Measurements from ENCODE around the gene PACRG. TPM values are rescaled to one million over a fixed set of nuclear protein-coding genes. Genes with fewer than 3 reads are reported as not detected.

The PACRG gene
- total and polyA plus RNA-seq, 8 donors = 1.5 to 6.8 (median 4.6) TPM

DNA sequence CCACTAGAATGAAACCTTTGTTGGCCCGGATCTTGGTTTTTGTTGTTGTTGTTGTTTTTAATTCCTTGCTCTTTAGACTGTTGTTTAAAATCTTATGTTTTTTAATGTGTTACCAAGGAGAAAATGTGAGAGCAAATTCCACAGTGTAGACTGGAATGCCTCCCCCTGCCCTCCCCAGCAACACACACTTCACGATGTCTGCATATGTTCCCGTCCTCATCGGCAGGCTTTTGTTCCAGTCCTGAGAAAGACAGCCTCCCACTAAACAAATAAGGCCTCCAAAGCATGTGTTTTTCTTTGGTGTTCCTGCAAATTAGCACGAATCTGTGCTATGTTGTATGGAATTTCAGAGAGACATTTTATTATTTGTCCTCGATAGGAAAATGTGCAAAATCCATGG lies 423.4 kb downstream of the PACRG start:
- TF ChIP-seq, protein P1, sequence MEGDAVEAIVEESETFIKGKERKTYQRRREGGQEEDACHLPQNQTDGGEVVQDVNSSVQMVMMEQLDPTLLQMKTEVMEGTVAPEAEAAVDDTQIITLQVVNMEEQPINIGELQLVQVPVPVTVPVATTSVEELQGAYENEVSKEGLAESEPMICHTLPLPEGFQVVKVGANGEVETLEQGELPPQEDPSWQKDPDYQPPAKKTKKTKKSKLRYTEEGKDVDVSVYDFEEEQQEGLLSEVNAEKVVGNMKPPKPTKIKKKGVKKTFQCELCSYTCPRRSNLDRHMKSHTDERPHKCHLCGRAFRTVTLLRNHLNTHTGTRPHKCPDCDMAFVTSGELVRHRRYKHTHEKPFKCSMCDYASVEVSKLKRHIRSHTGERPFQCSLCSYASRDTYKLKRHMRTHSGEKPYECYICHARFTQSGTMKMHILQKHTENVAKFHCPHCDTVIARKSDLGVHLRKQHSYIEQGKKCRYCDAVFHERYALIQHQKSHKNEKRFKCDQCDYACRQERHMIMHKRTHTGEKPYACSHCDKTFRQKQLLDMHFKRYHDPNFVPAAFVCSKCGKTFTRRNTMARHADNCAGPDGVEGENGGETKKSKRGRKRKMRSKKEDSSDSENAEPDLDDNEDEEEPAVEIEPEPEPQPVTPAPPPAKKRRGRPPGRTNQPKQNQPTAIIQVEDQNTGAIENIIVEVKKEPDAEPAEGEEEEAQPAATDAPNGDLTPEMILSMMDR (IDR thresholded peaks at IDR 0.05) = no peak
- DNase-seq (no peak), ATAC-seq (no peak)

DNA sequence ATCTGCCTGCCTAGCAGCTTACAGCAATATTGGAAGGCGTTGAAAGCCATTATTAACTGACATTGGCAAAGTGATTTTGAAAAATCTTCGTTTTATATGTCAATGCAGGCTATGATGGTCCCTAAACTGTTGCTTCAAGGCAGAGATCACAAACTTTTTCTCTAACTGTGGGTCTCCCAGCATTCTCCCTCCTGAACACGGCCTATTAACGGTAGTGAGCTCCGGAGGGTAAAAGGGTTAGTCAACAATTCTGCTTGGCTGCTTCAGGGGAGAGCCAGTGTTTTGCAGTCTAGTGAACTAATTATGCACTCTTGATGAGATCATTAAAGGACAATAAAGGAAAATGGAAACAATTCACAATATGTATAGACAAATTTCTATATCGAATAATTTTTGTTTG lies 424.9 kb downstream of the PACRG start:
- no peaks in the 10 kb centered on the region for H3K9me3 ChIP-seq
- TF ChIP-seq, protein P1 (IDR thresholded peaks at IDR 0.05) = no peak
- no peaks in the 10 kb centered on the region for H3K36me3 ChIP-seq
- peaks cover 0 to 9% of the 10 kb centered on the region in 2 donors for H3K27me3 ChIP-seq
- no peaks in the 10 kb centered on the region for H3K4me1 ChIP-seq
- intact Hi-C loops (cut with DNase I) = no loop called here
- ATAC-seq = no peak
- DNase-seq = no peak
- no peak overlapping the region for H3K4me3 ChIP-seq
- H3K27ac ChIP-seq = no peak overlapping the region

More for the DNA sequence above, 423.4 kb downstream of the PACRG start:
- intact Hi-C loops (cut with DNase I) = no loop called here
- H3K4me1 ChIP-seq = no peaks in the 10 kb centered on the region
- H3K4me3 ChIP-seq = no peak overlapping the region
- no peaks in the 10 kb centered on the region for H3K9me3 ChIP-seq
- no peak overlapping the region for H3K27ac ChIP-seq
- peaks cover 0 to 9% of the 10 kb centered on the region in 2 donors for H3K27me3 ChIP-seq
- no peaks in the 10 kb centered on the region for H3K36me3 ChIP-seq

DNA sequence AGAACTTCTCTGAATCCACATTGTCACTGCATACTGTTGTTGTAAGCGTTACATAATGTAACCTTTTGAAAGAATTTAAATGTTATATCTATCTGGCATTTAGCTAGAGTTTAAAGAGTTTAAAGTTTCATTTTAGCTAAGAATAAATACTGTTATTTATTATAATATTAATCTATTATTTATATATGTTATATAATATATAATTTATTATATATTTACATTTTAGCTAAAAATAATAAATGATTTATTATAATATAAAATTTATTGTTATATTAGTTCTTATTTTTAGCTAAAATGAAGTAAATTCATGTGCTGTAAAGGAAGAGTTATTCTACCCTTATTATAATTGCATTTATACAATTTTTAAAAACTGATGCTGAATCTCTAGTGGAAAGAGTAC lies 431.3 kb downstream of the PACRG start:
- Histone ChIP-seq H3K27me3 (no peaks in the 10 kb centered on the region), H3K27ac (no peak overlapping the region), H3K36me3 (no peaks in the 10 kb centered on the region), H3K9me3 (no peaks in the 10 kb centered on the region), H3K4me3 (no peak overlapping the region), H3K4me1 (no peaks in the 10 kb centered on the region)
- ATAC-seq (no peak), DNase-seq (no peak)
- TF ChIP-seq, protein P1 (IDR thresholded peaks at IDR 0.05) = no peak
- intact Hi-C loops (cut with DNase I) = no loop called here

DNA sequence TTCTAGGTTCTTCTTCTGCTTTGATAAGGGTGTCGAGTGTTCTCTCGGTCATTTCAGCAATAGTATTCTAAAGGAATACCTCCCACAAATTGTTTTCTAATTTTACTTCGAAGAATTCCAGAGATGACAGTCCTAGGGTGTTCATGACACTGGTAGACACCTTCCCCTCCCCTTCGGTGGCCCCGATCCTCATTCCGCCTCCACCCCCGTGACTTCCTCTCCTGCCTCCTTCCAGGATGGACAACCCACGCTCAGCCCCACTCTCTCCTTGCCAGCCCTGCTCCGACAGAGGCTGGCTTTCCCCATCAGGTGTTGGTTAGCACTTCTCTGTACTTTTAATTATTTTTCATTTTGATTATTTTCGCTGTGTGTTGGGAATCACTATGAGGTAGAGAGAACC lies 431.9 kb downstream of the PACRG start:
- no peak for DNase-seq
- TF ChIP-seq, protein P1 (IDR thresholded peaks at IDR 0.05) = no peak
- Histone ChIP-seq H3K27me3 (no peaks in the 10 kb centered on the region), H3K27ac (no peak overlapping the region), H3K4me1 (no peaks in the 10 kb centered on the region), H3K4me3 (no peak overlapping the region), H3K36me3 (no peaks in the 10 kb centered on the region), H3K9me3 (no peaks in the 10 kb centered on the region)
- intact Hi-C loops (cut with DNase I) = no loop called here
- no peak for ATAC-seq

DNA sequence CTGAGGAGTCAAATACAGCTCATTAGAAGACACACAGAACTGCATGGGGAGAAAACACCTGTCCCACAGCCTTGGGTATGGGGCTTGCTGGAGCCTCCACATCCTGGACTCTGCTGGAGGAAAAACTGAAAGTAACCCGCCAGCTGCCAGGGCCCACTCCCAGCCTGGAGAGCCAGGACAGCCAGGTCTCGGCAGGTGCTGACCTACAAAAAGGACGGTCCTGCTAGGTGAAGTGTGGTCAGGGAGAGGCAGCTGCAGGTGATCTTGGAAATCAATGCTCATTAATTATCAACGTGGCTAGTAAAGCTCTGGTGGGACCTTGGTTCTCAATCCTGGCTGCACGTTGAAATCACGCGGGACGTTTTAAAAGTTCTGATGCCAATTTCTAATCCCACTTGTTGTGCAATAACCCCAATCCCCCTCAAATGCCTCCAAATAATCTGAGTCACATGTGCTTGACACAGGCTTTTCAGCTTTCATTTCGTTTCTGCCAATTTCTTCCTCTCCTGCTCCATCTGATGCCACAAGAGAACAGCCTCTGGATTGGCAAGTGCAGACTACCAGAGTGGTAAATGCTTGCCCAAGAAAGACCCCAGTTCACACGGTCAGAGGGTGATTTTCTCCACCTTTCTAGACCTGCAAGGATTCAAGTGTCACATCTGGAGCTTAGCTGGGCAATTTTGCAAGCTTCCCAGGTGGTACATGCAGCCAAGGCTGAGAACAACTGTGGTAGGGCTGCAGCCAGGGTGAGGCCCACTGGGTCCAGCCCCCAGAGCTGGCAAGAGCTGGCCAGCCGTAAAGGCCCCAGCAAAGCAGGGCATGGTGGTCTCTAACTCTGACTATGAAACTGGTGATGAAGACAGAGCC lies 434.5 kb downstream of the PACRG start:
- H3K27me3 ChIP-seq = no peaks in the 10 kb centered on the region
- intact Hi-C loops (cut with DNase I) = no loop called here
- DNase-seq (no peak), ATAC-seq (no peak)
- no peaks in the 10 kb centered on the region for H3K36me3 ChIP-seq
- no peaks in the 10 kb centered on the region for H3K9me3 ChIP-seq
- no peaks in the 10 kb centered on the region for H3K4me1 ChIP-seq
- TF ChIP-seq, protein P1 (IDR thresholded peaks at IDR 0.05) = no peak
- no peak overlapping the region for H3K27ac ChIP-seq
- H3K4me3 ChIP-seq = no peak overlapping the region

All from left lung (tissue), 10 donors.